Glutamatergic neuron (in vitro differentiated cells): ENCODE measurements around the gene IFNGR1. TPM values are rescaled to one million over a fixed set of nuclear protein-coding genes. Genes with fewer than 3 reads are reported as not detected.

Source experiments
- DNase-seq: peaks from one replicate; pipeline ENCODE4 v3.0.0; 2022
- H3K27ac Mint-ChIP-seq: one replicate; pipeline ENCODE4 v1.8.0; 2020; ENCODE audit warnings: mild to moderate bottlenecking, mixed read lengths, inconsistent platforms; ENCODE audit not compliant: unreplicated experiment
- H3K27me3 Mint-ChIP-seq: one replicate; pipeline ENCODE4 v1.8.0; 2020; ENCODE audit warnings: mild to moderate bottlenecking, moderate library complexity, mixed read lengths, inconsistent platforms; ENCODE audit not compliant: unreplicated experiment
- H3K36me3 Mint-ChIP-seq: one replicate; pipeline ENCODE4 v1.8.0; 2020; ENCODE audit warnings: mild to moderate bottlenecking, mixed read lengths, inconsistent platforms; ENCODE audit not compliant: unreplicated experiment
- H3K4me1 Mint-ChIP-seq: one replicate; pipeline ENCODE4 v1.8.0; 2020; ENCODE audit warnings: mild to moderate bottlenecking, low read depth, mixed read lengths, inconsistent platforms; ENCODE audit not compliant: unreplicated experiment
- H3K4me3 Mint-ChIP-seq: one replicate; pipeline ENCODE4 v1.8.0; 2020; ENCODE audit warnings: mild to moderate bottlenecking, mixed read lengths, inconsistent platforms; ENCODE audit not compliant: unreplicated experiment
- H3K9me3 Mint-ChIP-seq: one replicate; pipeline ENCODE4 v1.8.0; 2020; ENCODE audit warnings: mild to moderate bottlenecking, moderate library complexity, mixed read lengths, inconsistent platforms; ENCODE audit not compliant: unreplicated experiment
- CTCF ChIP-seq: fragments of 200-600 bp; sonication (generic); IDR thresholded peaks from one replicate; pipeline ENCODE4 v1.5.0; 2021; ENCODE audit not compliant: partially characterized antibody, unreplicated experiment
- total RNA-seq: library from RNA; stranded (reverse); fragmentation: NEBNext Ultra II Directional; extraction: Animal tissue kit (Norgen Biotek cat#: 25700); gene quantifications from one replicate; pipeline ENCODE4 v1.2.1, GENCODE V29; 2021; ENCODE audit not compliant: unreplicated experiment

The IFNGR1 gene
- total RNA-seq, 1 donor from 2014 or later, result 36.4 TPM

- Mint-ChIP-seq H3K27ac (no peak overlapping the region), H3K4me3 (no peak overlapping the region), H3K36me3 (peaks cover 23% of the 10 kb centered on the region), H3K9me3 (peaks cover 10% of the 10 kb centered on the region), H3K27me3 (no peaks in the 10 kb centered on the region), H3K4me1 (no peaks in the 10 kb centered on the region)
- no peak for DNase-seq
- no peak for TF ChIP-seq CTCF
Measured at GRCh38 chr6:137160763-137161162, 58.4 kb downstream of the IFNGR1 start.

GRCh38 chr6:137159912-137160311, 59.3 kb downstream of the IFNGR1 start:
- Mint-ChIP-seq H3K27ac (no peak overlapping the region), H3K36me3 (peaks cover 23% of the 10 kb centered on the region), H3K27me3 (no peaks in the 10 kb centered on the region), H3K4me1 (no peaks in the 10 kb centered on the region), H3K4me3 (no peak overlapping the region), H3K9me3 (peaks cover 10% of the 10 kb centered on the region)
- TF ChIP-seq CTCF, result no peak
- DNase-seq, result no peak

GRCh38 chr6:137157601-137158000, 61.6 kb downstream of the IFNGR1 start:
- no peaks in the 10 kb centered on the region for H3K9me3 Mint-ChIP-seq
- H3K27ac Mint-ChIP-seq, result no peak overlapping the region
- no peak overlapping the region for H3K4me3 Mint-ChIP-seq
- no peak for TF ChIP-seq CTCF
- DNase-seq, result no peak
- H3K27me3 Mint-ChIP-seq, result no peaks in the 10 kb centered on the region
- peaks cover 9% of the 10 kb centered on the region for H3K36me3 Mint-ChIP-seq
- no peaks in the 10 kb centered on the region for H3K4me1 Mint-ChIP-seq

GRCh38 chr6:137156650-137157049, 62.5 kb downstream of the IFNGR1 start:
- peaks cover 4% of the 10 kb centered on the region for H3K36me3 Mint-ChIP-seq

GRCh38 chr6:137155830-137156229, 63.4 kb downstream of the IFNGR1 start:
- Mint-ChIP-seq H3K4me1 (no peaks in the 10 kb centered on the region), H3K27ac (no peak overlapping the region), H3K36me3 (peaks cover 4% of the 10 kb centered on the region), H3K4me3 (no peak overlapping the region), H3K9me3 (no peaks in the 10 kb centered on the region), H3K27me3 (no peaks in the 10 kb centered on the region)
- TF ChIP-seq CTCF, result no peak
- DNase-seq, result no peak

More at GRCh38 chr6:137156650-137157049, 62.5 kb downstream of the IFNGR1 start:
- H3K9me3 Mint-ChIP-seq, result no peaks in the 10 kb centered on the region
- H3K27me3 Mint-ChIP-seq, result no peaks in the 10 kb centered on the region
- H3K27ac Mint-ChIP-seq, result no peak overlapping the region
- no peak overlapping the region for H3K4me3 Mint-ChIP-seq
- no peak for DNase-seq
- H3K4me1 Mint-ChIP-seq, result no peaks in the 10 kb centered on the region
- no peak for TF ChIP-seq CTCF
